Measurements from ENCODE around the gene PARP8.

Gene PARP8

DNA sequence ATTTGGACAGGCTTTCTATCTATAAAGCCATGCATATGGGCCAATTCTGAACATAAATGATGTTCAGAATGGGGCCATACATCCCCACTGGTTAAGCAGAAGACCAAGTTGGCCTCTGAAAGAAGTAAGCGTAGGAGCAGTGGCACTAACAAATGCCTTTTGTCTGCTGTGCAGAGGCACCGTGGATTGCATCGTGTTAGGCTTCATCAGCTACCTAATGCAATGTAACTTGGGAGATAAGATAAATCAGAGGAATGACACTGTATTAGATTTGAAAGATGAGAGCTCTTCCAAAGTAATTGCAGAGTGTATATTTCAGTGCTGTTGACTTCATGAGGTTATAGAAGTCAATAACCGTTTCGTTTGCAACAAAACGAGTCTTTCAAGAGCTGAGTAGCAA lies 148.1 kb downstream of the PARP8 start:
- peak in 6 of 42 donors; percentile 6 to 28 (median 16) for DNase-seq
- intact Hi-C loops (cut with DNase I): no loop called here

DNA sequence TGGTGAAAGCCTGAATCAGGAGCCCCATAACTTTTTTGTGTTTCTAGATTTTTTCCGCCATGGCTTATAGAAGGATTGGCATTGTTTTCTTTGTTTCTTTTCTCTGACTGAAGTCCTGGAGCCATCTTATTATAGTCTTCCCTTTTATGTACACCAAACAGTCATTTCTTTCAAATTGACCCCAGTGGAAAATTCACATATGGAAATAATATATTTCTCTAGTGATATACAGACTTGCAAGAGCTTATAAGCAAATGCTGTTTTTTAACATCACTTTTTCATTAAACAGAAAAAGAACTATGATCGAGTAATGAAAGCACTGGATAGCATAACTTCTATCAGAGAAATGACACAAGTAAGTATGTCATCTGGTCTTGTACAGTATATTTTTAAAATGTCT lies 155.6 kb downstream of the PARP8 start:
- intact Hi-C loops (cut with DNase I): no loop called here
- DNase-seq: no peak

DNA sequence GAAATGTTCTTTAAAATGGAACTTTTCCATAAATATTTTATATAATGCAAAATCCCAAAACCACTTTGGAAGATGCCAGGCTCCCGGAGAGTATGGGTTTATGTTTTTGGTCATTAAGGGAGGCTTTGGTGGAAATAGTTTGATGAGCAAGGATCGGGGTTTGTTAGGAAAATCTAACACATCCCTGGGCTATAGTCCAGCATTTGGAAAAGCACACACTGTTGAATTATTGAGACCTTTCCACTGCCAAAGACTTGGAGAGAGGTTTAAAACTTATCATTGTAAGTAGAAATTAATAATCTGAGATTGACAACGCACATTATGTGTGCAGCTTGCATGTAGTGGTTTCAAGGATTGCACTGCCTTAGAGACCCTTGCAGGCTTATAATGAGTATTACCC lies 156.3 kb downstream of the PARP8 start:
- intact Hi-C loops (cut with DNase I): no loop called here

DNA sequence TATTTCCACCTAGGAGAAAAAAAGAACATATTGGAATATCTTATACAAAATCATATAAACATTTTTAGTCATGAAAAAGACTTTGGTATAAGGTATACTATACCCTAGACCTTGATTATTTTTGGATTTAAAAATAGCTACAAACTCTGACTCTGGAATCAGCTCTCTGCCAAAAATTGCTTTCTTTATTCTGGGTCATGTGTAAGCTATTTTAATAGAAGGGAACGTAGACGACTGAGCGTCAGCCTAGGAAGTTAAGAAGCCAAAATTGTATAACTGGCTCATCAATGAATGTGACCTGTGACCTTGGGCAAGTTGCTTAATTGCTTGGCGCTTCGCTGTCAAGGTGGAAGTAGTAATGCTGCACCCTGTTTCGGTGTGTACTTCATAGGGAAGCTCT lies 157.1 kb downstream of the PARP8 start:
- intact Hi-C loops (cut with DNase I): no loop called here
- no peak for DNase-seq

More for the DNA sequence above, 156.3 kb downstream of the PARP8 start:
- no peak for DNase-seq

DNA sequence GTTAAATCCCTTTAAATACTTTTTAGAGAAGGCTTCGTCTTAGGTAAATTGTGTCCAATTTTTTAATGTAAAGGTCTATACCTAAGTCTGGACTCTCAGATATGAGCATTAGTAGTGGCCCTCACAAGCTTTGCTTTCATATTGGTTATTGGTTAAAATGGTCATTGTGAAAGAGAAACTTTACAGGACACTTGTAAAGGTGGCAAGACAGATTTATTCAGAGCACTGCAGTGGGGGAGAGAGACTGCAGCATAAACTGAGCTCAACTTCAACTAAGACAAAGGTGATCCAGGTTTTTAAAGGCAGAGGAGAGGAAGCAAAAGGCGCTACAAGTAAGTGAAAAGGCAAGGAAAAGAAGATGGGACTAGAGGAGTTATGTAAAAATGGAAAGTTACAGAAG lies 157.7 kb downstream of the PARP8 start:
- intact Hi-C loops (cut with DNase I): no loop called here
- DNase-seq: no peak

DNA sequence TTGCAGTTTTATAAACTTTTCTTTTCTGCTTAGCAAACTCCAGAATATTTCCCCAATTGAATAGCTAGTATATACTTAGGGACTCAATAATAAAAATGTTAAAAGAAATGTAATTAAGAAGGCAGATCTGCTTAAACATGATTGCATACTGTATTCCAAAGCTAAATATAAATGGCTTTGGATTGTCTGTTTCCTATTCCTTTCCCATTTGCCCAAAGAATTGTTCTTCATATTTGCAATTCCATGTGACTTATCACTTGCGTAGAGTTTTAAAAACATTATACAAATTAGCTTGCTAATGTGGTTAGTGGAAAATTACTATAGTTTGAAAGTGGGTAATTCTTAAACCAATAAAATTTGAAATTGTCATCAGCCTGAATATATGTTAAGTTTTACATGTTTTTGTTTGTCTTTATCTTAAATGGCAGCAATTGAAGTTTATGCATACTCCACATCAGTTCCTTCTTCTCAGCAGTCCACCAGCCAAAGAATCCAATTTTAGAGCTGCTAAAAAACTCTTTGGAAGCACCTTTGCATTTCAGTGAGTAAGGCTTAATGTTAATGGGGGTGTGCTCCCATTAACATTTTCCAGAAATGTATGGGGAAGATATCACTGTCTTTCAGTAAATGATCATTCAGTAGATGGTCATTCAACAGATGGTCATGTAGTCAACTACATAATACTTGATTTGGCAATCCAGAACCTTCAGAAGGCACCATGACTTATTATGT lies 161.2 kb downstream of the PARP8 start:
- DNase-seq: no peak
- intact Hi-C loops (cut with DNase I): no loop called here

DNA sequence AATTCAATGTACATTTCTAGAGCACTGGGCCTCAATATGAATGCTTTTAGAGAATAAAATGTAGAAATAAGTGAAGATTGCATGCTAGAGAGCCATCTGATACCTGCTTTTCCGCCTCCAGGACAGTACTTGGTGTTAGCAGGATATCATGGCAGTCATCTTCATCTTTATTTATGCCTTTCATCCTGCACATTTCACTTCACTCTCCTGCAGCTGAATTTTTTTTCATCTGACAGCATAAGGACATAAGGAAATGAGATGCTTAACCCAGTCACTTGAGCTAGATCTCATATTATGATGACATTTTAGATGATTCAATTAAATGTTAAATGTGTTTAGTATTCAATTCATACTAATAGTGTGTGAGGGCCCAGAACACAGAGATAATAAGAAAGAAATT lies 162.6 kb downstream of the PARP8 start:
- intact Hi-C loops (cut with DNase I): no loop called here
- no peak for DNase-seq

DNA sequence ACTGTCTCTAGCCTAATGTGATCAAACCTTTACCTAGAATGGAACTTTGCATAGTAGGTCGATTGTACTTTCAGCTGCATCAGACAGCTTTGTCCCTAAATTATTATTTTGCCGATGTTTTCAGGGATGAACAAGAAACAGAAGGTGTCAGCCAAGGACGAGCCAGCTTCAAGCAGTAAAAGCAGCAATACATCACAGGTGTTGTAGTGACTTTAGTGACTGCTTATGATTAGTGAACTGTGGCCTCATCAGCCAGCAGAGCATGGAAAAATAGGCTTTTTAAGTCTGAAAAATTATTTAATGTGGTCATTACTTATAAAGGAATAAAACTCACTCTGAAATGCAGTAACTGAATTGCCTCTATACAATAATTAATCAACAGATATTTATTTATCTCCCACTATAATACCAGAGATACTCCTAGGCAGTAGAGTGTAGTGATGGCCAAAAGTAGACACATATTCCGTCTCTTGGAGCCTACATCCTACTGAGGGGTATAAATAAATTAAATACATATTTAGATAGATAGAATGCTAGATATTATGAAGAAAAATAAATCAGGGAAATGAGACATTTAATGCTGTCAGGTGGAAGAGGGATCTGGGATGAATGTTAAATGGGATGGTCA lies 166.3 kb downstream of the PARP8 start:
- intact Hi-C loops (cut with DNase I): no loop called here

DNA sequence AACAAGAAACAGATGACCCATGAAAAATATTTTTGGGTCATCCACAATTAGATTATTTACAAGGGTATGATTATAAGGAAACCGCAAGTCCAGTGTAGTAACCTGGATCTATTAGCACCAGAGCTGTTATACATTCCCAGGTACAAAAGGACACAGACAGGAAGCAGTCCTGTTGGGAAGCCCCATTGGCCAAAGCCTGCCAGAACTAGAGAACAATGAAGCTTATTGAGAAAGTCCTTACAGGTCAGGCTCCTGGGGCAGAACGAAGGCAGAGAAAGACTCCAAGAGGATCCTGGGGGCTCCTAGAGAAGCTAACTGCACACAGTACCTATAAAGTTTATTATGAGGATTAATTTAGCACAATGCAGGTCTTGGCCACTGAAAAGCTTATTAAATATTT lies 169.9 kb downstream of the PARP8 start:
- DNase-seq: no peak
- intact Hi-C loops (cut with DNase I): no loop called here

More for the DNA sequence above, 166.3 kb downstream of the PARP8 start:
- no peak for DNase-seq

DNA sequence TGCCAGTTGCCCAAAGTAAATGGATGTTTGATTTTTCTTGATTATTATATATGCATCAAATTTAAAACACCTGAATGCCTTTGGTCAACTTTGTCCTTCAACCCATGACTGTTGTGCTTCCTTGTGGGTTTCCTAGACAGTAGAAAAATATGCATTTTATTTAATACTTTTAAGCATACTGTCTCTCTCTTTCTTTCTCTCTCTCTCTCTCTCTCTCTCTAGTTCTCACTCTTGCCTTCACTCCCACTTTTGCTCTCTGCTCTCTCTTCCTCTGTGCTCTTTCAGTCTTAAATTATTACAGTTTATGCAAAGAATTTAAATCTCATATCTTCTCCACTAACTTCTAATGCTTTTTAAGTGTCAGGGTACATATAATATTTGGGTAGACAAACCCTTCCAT lies 173.0 kb downstream of the PARP8 start:
- intact Hi-C loops (cut with DNase I): no loop called here
- no peak for DNase-seq

DNA sequence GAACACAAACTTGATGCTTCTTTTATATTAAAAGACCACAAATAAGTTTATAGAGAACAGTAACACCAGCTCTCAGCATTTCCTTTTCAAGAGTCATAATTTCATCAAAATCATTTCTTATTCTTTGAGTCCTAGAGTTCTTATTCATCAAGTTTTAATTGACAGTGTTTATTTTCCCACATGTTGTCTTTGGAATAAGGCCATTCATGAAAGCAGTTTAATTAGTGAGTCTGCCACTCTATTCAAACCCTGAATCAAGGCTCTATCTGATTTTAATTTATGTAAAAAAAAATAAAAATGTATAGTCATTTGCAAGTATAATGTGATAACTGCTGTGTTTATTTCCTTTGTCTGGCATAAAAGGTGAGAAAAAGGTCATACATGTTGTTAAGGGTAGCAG lies 176.7 kb downstream of the PARP8 start:
- DNase-seq: no peak
- intact Hi-C loops (cut with DNase I): no loop called here

DNA sequence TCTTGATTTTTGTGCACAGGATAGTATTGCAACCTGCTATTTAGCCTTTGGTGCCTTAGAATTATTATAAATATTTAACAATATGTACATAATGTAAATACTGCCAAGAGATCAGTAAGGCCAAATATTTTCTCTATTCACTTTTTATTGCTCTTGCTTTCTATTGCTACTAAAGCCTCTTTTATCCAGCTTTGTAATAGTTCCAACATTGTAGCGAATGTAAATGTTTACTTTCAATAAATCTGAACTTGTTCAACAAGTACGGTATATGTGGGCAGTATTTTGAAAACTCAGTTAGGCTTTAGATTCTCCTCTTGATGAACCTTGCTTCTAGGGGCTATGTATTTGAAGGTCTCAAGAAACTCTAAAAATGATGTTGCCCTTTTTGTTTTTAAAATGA lies 179.8 kb downstream of the PARP8 start:
- no peak for DNase-seq
- intact Hi-C loops (cut with DNase I): no loop called here

DNA sequence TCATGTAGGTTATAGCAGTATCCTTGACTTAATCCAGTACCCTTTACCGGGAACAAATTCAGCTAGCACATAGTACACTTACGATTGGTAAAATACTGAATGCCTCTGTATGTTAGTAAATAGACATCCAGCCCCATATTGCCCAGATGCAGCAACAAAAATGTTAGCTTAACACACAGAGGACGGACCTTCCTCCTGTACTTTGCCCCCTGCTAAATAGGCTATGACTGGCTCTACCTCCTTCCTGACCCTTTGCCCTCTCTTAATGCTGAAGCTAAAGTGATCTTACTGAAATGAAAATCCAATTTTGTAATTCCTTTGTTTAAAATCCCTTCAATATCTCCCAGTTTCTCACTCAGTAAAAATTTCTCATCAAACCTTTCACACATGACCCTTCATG lies 183.1 kb downstream of the PARP8 start:
- intact Hi-C loops (cut with DNase I): no loop called here
- DNase-seq: no peak

DNA sequence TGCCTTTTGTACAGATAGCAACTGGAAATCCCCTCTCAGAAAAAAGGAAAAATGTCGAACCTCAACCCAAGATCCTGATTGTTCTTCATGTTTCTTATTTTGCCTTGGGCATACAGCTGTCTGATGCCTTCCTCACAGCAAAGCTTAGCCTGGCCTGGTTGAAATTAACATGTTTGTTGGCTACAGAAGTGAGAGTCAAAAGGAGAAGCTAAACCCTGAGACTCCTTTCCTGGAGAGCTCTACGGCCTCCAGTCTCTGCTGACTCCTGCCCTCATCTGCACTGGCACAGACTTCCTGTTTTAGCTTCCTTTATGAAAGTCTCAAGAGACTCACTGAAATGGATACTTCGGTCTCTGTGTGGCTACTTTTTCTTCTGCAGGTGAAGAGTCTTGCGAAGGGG lies 186.7 kb downstream of the PARP8 start:
- DNase-seq: peak in 23 of 42 donors; percentile 5 to 54 (median 16)
- intact Hi-C loops (cut with DNase I): no loop called here

DNA sequence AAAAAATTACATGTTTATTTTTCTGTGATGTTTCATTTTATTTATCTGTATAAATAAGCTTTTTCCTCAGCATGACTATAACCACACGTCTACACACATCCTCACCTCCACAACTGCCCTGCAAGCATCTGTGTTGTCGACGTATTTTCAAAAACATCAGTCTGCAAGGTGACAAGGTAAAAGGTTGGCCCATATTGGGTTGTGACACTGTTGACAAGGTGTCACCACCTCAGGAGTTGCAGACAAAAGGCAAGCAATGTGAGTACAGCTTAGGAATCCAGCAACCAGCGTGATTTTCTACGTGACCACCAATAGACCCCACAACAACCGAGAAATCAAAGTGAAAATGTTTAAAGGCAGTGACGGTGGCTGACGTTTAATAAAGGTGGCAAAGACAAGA lies 187.6 kb downstream of the PARP8 start:
- DNase-seq: no peak
- intact Hi-C loops (cut with DNase I): no loop called here

DNA sequence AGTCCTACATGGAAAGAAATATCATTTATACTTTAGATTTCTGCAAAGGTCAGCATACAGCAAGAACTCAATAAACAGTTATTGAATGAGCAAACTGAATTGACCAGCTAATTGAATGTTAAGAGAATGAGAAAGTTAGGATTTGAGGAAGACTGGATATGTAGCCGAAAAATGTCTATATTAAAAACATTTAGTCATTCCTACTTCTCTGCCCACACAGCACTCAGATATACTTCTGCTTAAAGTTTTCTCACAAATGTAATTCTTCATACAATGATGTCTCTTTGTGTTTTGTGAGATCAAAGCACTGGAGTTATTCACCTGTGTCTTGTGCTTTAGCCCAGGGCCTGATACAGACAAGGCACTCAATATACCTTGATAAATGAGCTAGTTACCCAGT lies 188.6 kb downstream of the PARP8 start:
- DNase-seq: no peak
- intact Hi-C loops (cut with DNase I): no loop called here

DNA sequence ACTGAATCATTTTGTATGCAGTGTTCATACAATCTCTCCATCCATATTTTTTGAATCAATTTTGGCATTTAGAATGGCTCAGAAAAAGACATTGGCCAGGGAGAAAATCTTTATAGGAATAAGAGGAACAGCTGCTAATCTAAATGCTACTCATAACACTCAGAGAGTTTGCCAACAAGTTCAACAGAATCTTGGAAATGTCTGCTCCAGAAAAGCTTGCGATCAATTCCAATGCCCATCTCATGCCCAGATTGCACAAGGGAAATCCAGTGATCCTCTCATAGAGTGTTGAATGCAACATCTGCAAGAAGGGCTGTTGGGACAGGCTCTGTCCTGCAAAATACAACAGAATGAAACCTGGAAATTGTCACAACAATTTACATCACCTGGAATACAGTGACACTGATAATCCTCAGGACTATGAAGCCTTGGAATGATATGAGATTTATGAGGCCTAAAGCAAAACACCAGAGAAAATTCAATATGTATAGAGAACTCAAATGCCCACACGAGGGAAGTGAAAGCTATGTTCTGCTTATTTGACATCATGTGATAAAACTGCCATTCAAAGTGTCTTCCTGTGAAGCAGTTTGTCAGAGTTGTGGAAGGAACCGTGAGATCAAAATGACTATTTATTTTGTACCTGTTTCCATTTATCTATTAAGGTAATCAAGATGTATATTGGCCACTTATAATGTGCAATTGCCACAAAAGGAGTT lies 190.1 kb downstream of the PARP8 start:
- DNase-seq: peak in 1 of 42 donors; percentile 15
- intact Hi-C loops (cut with DNase I): no loop called here

DNA sequence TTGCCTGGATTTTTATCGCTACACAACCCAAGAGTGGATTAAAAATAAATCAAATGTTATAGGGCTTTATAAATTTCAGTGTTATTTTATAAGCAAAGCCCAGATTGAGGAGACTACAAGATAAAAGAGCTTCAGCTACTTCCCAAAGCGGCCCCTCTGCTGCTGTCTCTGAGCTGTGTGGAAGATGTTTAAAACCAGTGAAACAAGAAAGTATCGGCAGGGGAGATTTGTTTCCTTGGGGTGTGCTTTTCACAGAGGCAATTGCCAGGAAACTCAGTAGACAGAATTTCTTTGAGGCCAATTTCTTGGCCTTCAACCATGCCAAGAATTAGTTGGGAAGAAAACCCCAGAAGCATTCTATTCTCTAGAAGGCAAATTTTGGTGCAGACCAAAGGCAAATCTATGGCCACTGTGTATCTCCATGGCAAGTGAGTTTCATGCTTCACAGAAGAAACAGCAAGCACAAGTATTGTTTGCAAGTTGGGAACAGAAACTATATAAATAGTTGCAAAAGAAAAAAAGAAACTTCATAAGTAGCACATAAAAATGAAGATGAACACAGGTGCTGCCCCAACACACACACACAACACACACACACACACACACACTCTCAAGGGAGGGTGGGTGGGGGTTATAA lies 197.2 kb downstream of the PARP8 start:
- no peak for DNase-seq
- intact Hi-C loops (cut with DNase I): no loop called here

DNA sequence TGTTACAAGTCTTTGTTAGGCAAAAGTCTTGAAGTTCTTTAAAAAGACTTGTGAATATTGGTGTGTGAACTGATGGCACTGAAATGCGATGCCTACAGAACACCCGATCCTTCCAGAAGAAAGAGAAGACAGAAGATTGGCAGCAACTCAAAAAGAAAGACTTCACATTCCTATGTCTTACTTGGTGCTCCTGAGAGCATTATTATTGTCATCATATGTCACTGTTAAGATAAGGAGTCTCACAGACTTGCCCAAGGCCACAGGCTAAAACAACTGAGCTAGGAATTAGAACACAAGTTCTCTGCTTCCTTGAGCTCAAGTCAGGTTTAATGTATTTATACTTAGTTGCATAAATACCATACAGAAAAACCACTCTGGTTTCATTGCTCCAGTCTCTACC lies 198.0 kb downstream of the PARP8 start:
- intact Hi-C loops (cut with DNase I): no loop called here
- no peak for DNase-seq

DNA sequence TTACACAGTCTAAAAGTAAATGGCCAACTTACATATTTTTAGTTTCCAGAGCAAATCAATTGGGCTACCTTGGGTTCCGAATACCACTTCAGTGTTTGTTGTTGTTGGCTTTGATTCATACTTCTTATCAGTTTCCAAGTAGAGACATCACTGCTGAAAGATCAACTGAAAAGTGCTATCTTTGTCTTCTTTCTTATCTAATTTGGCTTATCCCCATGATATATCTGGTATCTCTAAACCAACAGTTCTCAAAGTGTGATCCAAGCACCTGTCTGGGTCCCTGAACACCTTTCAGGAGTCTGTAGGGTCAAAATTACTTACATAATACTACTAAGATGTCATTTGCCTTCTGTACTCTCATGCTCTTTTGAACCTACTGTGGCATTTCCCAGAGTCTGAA lies 200.0 kb downstream of the PARP8 start:
- no peak for DNase-seq
- intact Hi-C loops (cut with DNase I): no loop called here

Measured in head of caudate nucleus (tissue), 42 donors.